GM12874 (cell line): ENCODE results near the gene PTPRM.

ENCODE experiments used
- TF ChIP-seq, protein P1 (sequence below): IDR thresholded peaks from 2 replicates; pipeline ENCODE4 v1.5.1; 2011; ENCODE audit warnings: low read depth, mild to moderate bottlenecking, control low read depth, low read length, moderate library complexity; ENCODE audit not compliant: insufficient read depth

Gene PTPRM

DNA sequence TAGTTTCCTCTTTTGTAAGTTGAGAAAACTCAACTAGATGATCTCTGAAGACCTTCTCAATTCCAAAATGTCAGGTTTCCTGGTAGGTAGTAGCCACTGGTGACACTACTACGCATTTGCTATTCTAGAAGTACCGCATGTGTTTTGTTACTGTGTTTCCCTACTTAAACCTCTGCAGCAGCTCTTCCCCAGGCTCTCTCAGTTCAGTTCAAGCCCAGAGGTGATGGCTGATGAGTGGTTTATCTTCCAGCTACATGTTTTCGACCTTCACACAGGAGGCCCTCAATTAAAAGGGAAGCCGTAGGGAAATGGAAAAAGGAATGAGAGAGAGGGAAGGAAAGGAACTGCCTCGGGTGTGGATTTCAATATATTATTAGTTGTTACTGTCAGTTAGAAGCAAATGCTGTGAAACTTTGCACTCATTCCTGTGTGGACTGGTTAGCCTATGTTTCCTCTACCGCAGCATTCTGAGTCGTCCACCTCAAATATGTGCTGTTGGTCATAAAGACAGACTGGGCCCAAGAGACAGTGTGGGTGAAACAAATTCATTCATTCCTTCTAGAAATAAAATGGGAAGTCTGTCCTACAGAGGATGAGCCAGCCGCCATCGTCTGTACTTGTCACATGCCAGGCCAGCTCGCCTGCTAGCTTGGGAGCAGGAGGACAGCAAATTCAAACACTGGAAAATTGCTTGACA is 586.9 kb downstream of the PTPRM start:
- TF ChIP-seq, protein P1, sequence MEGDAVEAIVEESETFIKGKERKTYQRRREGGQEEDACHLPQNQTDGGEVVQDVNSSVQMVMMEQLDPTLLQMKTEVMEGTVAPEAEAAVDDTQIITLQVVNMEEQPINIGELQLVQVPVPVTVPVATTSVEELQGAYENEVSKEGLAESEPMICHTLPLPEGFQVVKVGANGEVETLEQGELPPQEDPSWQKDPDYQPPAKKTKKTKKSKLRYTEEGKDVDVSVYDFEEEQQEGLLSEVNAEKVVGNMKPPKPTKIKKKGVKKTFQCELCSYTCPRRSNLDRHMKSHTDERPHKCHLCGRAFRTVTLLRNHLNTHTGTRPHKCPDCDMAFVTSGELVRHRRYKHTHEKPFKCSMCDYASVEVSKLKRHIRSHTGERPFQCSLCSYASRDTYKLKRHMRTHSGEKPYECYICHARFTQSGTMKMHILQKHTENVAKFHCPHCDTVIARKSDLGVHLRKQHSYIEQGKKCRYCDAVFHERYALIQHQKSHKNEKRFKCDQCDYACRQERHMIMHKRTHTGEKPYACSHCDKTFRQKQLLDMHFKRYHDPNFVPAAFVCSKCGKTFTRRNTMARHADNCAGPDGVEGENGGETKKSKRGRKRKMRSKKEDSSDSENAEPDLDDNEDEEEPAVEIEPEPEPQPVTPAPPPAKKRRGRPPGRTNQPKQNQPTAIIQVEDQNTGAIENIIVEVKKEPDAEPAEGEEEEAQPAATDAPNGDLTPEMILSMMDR: no peak

DNA sequence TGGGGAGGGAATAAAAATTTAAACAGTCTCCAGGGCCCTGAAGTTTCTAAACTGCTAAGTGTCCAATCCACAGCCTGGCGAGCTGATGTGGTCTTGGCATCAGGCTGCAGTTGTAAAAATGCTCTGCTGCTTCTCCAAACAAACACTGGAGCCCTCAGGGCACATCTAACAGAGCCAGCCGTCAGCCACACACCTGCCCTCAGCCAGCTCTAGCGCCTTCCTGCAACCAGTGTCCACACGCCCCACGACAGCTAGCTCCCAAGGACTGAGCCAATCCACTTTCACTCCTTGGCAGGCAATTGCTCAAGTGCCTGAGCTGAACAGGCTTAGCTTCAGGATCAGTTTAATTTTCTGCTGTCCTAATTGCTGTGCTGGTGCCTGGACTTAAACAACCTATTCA is 595.7 kb downstream of the PTPRM start:
- TF ChIP-seq, protein P1: no peak

DNA sequence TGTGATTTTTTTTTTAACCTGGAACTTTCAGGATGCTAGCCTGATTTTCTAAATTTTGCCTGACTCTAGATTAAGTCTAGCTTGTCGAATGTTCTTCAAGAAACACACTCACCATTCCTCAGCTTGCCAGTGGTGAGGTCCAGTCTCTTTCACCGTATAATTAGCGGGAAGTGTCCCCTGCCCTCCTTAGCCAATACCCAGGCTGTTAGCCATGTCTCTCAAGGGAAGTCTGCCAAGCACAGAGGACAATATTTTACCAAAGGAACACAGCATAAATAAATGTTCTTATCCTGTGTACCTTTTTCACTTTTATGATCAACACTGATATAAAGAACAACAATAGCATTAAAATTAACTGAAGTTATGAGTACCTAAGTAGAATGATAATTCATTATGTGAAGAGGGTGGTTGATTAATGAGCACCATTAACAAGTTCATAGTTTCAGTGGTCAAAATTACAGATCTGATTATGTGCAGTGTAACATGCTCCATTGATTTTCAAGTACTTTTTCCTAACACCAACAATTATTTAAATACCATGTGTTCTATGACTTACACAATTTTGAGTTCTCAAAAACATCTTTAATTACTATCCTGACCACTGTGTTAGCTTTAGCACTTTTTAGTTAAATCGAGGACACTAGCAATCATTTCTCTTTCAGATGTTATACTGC is 596.3 kb downstream of the PTPRM start:
- TF ChIP-seq, protein P1: no peak

DNA sequence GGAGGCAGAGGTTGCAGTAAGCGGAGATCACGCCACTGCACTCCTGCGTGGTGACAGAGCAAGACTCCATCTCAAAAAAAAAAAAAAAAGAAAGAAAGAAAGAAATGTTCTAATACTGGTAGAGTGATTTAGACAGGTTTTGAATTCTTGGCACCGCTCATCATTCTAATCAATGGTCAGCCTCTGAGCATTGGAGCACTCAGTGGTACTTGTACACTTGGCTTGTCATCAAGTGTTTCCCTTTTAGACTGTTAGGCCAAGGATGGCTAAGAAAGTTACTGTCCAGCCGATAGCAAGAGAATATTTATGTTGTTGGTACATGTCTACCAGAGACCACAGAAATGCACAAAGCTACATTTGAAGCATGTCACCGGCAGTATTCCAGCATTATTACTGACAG is 598.0 kb downstream of the PTPRM start:
- TF ChIP-seq, protein P1: no peak

DNA sequence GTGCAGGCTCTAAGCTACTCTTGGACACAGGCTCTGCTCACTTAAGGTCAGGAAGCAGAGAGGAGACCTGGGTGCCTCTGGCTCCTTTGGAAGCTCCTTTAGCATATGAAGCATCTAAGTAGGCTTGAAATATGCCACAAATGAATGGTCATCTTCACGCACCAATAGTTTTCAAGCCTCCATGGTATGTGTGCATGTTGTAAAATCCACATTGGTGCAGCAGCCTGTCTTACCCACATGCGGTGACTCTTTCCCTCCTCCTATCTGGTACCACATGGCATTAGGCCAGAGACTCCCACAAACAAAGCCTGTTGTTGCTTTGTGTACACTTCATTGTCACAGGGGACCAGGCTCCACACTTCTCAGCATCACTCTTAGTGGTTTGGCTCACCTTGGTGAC is 599.9 kb downstream of the PTPRM start:
- TF ChIP-seq, protein P1: no peak

DNA sequence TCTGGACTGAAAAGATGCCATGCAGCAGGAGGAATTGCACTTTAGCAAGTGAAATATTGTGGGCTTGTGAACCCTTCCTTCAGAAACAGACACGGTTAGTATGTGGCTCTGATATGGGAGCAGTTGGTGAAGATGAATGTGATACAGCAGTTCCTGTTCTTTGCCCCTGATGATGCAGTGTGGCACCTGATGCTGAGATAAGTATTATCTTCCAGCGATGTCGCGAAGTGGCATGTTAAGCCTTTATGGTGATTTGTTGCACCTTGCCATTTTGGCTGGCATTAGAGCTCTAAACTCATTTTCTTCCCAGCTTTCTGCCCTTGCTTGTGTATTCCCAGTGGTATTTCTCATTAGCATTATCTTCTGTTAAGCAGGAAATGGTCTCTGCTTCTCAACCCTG is 600.6 kb downstream of the PTPRM start:
- TF ChIP-seq, protein P1: no peak

DNA sequence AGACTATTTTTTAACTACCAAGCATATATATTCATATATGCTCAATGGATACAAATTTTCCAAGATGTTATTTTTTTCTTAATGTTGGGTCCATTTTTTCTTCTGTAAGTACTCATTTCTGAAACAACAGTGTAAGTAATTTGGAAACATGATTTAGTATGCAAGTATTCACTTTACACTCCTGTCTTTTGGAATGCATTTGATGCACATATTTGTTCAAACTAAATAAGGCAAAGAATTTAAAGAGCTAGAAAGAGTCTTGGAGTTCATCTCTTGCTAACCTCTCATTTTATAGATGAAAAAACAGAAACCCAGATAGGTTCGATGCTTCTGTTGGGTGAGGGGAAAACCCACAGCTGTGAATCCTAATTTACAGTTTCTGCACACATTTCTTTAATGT is 602.6 kb downstream of the PTPRM start:
- TF ChIP-seq, protein P1: no peak
